Liver (tissue), 9 donors: ENCODE measurements around the gene ARFGAP3. TPM values are rescaled to one million over a fixed set of nuclear protein-coding genes. Genes with fewer than 3 reads are reported as not detected.

ENCODE experiments used
- DNase-seq: peaks from one replicate; pipeline ENCODE4 v3.0.0-alpha.2; 2017; ENCODE audit warnings: low spot score
- H3K27ac ChIP-seq, 2 donors: one replicate each; pipeline ENCODE4 v1.7.0; 2013; ENCODE audit warnings: inconsistent platforms in 2 of 2, low read length in 2 of 2, control low read depth in 1 of 2, low read depth in 1 of 2, mild to moderate bottlenecking in 1 of 2
- H3K27me3 ChIP-seq, 4 donors: one replicate each; pipeline versions ENCODE4 v1.6.1 to v1.7.0; 2013; ENCODE audit warnings: low read length in 3 of 4, inconsistent platforms in 1 of 4, mild to moderate bottlenecking in 1 of 4, moderate library complexity in 1 of 4; ENCODE audit not compliant: control insufficient read depth in 4 of 4, insufficient read depth in 4 of 4
- H3K36me3 ChIP-seq, 4 donors: one replicate each; pipeline versions ENCODE4 v1.6.1 to v1.7.0; 2013; ENCODE audit warnings: low read length in 3 of 4, mild to moderate bottlenecking in 3 of 4, low read depth in 1 of 4, moderate library complexity in 1 of 4; ENCODE audit not compliant: control insufficient read depth in 4 of 4, insufficient read depth in 3 of 4
- H3K4me1 ChIP-seq, 4 donors: one replicate each; pipeline versions ENCODE4 v1.6.1 to v1.7.0; 2013; ENCODE audit warnings: low read length in 3 of 4, mild to moderate bottlenecking in 3 of 4, moderate library complexity in 1 of 4; ENCODE audit not compliant: control insufficient read depth in 4 of 4, insufficient read depth in 4 of 4
- H3K4me3 ChIP-seq, 3 donors: one replicate each; pipeline versions ENCODE4 v1.6.1 to v1.7.0; 2013; ENCODE audit warnings: low read length in 3 of 3, control low read depth in 1 of 3, low read depth in 1 of 3, mild to moderate bottlenecking in 1 of 3
- H3K9ac ChIP-seq, 2 donors: one replicate each; pipeline ENCODE4 v1.7.0; 2013; ENCODE audit warnings: low read length in 2 of 2, mild to moderate bottlenecking in 2 of 2, moderate library complexity in 2 of 2, control low read depth in 1 of 2, low read depth in 1 of 2
- H3K9me3 ChIP-seq, 4 donors: one replicate each; pipeline versions ENCODE4 v1.6.1 to v1.7.0; 2013; ENCODE audit warnings: low read length in 3 of 4; ENCODE audit not compliant: control insufficient read depth in 4 of 4
- EGR1 ChIP-seq, 2 donors: IDR thresholded peaks; 2 replicates each; pipeline ENCODE4 v1.6.1; 2016 to 2018; ENCODE audit warnings: antibody characterized with exemption in 2 of 2, low read depth in 2 of 2
- FOXA1 ChIP-seq: IDR thresholded peaks from 2 replicates; pipeline ENCODE4 v1.6.1; 2016; ENCODE audit warnings: antibody characterized with exemption
- FOXA2 ChIP-seq: IDR thresholded peaks from 2 replicates; pipeline ENCODE4 v1.6.1; 2016; ENCODE audit warnings: antibody characterized with exemption
- GABPA ChIP-seq, 2 donors: IDR thresholded peaks in 1 of 2; conservative IDR thresholded peaks in 1 of 2; 2 replicates each; pipeline ENCODE4 v1.6.1; 2016; ENCODE audit warnings: antibody characterized with exemption in 2 of 2, mild to moderate bottlenecking in 1 of 2, moderate library complexity in 1 of 2
- HNF4A ChIP-seq, 2 donors: conservative IDR thresholded peaks; 2 replicates each; pipeline ENCODE4 v1.6.1; 2016; ENCODE audit warnings: antibody characterized with exemption in 2 of 2, mild to moderate bottlenecking in 2 of 2
- HNF4G ChIP-seq: IDR thresholded peaks from 2 replicates; pipeline ENCODE4 v1.6.1; 2016; ENCODE audit warnings: antibody characterized with exemption
- JUND ChIP-seq, 2 donors: IDR thresholded peaks; 2 replicates each; pipeline ENCODE4 v1.6.1; 2016; ENCODE audit warnings: antibody characterized with exemption in 2 of 2
- NR2F2 ChIP-seq: IDR thresholded peaks from 2 replicates; pipeline ENCODE4 v1.6.1; 2016; ENCODE audit warnings: antibody characterized with exemption
- RAD21 ChIP-seq, 2 donors: IDR thresholded peaks; 2 replicates each; pipeline ENCODE4 v1.6.1; 2016; ENCODE audit warnings: antibody characterized with exemption in 2 of 2, mild to moderate bottlenecking in 2 of 2
- REST ChIP-seq: IDR thresholded peaks from 2 replicates; pipeline ENCODE4 v1.6.1; 2016; ENCODE audit warnings: antibody characterized with exemption, mild to moderate bottlenecking
- RXRA ChIP-seq, 2 donors: IDR thresholded peaks; 2 replicates each; pipeline ENCODE4 v1.6.1; 2017 to 2018; ENCODE audit warnings: antibody characterized with exemption in 2 of 2, mild to moderate bottlenecking in 1 of 2
- SP1 ChIP-seq: IDR thresholded peaks from 2 replicates; pipeline ENCODE4 v1.6.1; 2018; ENCODE audit warnings: antibody characterized with exemption, mild to moderate bottlenecking
- TAF1 ChIP-seq: conservative IDR thresholded peaks from 2 replicates; pipeline ENCODE4 v1.6.1; 2016; ENCODE audit warnings: antibody characterized with exemption, mild to moderate bottlenecking
- YY1 ChIP-seq: IDR thresholded peaks from 2 replicates; pipeline ENCODE4 v1.6.1; 2016; ENCODE audit warnings: antibody characterized with exemption, mild to moderate bottlenecking
- ZBTB33 ChIP-seq: IDR thresholded peaks from 2 replicates; pipeline ENCODE4 v1.6.1; 2016; ENCODE audit warnings: antibody characterized with exemption
- WGBS: extraction: QIAGEN DNeasy Blood & Tissue Kit; methylation state at CpG from one replicate; pipeline ENCODE4 v1.1.7; 2013; 5-methylcytosine and 5-hydroxymethylcytosine counted together
- polyA plus RNA-seq, 2 donors: library from polyadenylated mRNA; stranded (reverse) in 1 of 2; unstranded in 1 of 2; fragments of 200-250 nt in 1 of 2; fragments of >200 nt in 1 of 2; fragmentation: Nextera tagmentation in 1 of 2; extraction: Ambion mirVana in 1 of 2; gene quantifications; one replicate each; pipeline versions ENCODE4 v1.2.1 to v1.2.3, GENCODE V29; 2013 to 2015
- total RNA-seq, 2 donors: library from RNA; depleted of rRNA; stranded (reverse); fragments of >200 nt; gene quantifications; one replicate each; pipeline ENCODE4 v1.2.3, GENCODE V29; 2014
- TF ChIP-seq, protein P1 (sequence below): IDR thresholded peaks from 2 replicates; pipeline ENCODE4 v1.6.1; 2016; ENCODE audit warnings: antibody characterized with exemption
- TF ChIP-seq, protein P2 (sequence below): IDR thresholded peaks from 2 replicates; pipeline ENCODE4 v1.6.1; 2016; ENCODE audit warnings: antibody characterized with exemption
- TF ChIP-seq, protein P3 (sequence below): fragments of 150-350 bp; IDR thresholded peaks from 2 replicates; pipeline ENCODE4 v1.5.1; 2017; ENCODE audit warnings: improper control_type of control experiment, low read depth, low read length; ENCODE audit not compliant: missing input control
- donor health status: healthy.
- donor health status: healthy.
- donor health status: healthy.
- donor health status: healthy.
- donor health status: healthy.

The ARFGAP3 gene
- total and polyA plus RNA-seq, 4 donors, result 18.2 to 55.1 (median 27.5) TPM

- Histone ChIP-seq H3K4me1 (no peaks in the 10 kb centered on the region), H3K27me3 (no peaks in the 10 kb centered on the region), H3K9me3 (no peaks in the 10 kb centered on the region), H3K4me3 (no peak overlapping the region), H3K36me3 (peaks cover 1 to 18% (median 14%) of the 10 kb centered on the region in 4 donors), H3K27ac (no peak overlapping the region), H3K9ac (no peak overlapping the region)
- TF ChIP-seq TAF1 (no peak), HNF4G (no peak), HNF4A (conservative IDR thresholded peaks at IDR 0.05) (no peak), YY1 (no peak), ZBTB33 (no peak), SP1 (no peak), RAD21 (IDR thresholded peaks at IDR 0.05) (no peak), NR2F2 (no peak), REST (no peak), FOXA1 (no peak), FOXA2 (no peak), GABPA (IDR thresholded peaks at IDR 0.05 in 1 of 2, conservative IDR thresholded peaks at IDR 0.05 in 1 of 2) (no peak), RXRA (IDR thresholded peaks at IDR 0.05) (no peak), EGR1 (IDR thresholded peaks at IDR 0.05; ENCODE audit: low read depth in 2 of 2) (no peak), JUND (IDR thresholded peaks at IDR 0.05) (no peak)
- TF ChIP-seq, protein P1, sequence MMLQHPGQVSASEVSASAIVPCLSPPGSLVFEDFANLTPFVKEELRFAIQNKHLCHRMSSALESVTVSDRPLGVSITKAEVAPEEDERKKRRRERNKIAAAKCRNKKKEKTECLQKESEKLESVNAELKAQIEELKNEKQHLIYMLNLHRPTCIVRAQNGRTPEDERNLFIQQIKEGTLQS, result no peak
- TF ChIP-seq, protein P2, sequence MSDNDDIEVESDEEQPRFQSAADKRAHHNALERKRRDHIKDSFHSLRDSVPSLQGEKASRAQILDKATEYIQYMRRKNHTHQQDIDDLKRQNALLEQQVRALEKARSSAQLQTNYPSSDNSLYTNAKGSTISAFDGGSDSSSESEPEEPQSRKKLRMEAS, result no peak
- TF ChIP-seq, protein P3, sequence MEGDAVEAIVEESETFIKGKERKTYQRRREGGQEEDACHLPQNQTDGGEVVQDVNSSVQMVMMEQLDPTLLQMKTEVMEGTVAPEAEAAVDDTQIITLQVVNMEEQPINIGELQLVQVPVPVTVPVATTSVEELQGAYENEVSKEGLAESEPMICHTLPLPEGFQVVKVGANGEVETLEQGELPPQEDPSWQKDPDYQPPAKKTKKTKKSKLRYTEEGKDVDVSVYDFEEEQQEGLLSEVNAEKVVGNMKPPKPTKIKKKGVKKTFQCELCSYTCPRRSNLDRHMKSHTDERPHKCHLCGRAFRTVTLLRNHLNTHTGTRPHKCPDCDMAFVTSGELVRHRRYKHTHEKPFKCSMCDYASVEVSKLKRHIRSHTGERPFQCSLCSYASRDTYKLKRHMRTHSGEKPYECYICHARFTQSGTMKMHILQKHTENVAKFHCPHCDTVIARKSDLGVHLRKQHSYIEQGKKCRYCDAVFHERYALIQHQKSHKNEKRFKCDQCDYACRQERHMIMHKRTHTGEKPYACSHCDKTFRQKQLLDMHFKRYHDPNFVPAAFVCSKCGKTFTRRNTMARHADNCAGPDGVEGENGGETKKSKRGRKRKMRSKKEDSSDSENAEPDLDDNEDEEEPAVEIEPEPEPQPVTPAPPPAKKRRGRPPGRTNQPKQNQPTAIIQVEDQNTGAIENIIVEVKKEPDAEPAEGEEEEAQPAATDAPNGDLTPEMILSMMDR, result no peak
- no peak for DNase-seq
- WGBS, result 89% methylated on average over 5 of the region's 5 CpGs
Measured at GRCh38 chr22:42848941-42849550, 8.0 kb downstream of the ARFGAP3 start.
